Measurements from ENCODE around the gene DES. TPM values are rescaled to one million over a fixed set of nuclear protein-coding genes. Genes with fewer than 3 reads are reported as not detected.

Gene DES
- total RNA-seq, 4 donors from 2014 or later = 19,008 to 28,635 (median 23,575) TPM

DNA sequence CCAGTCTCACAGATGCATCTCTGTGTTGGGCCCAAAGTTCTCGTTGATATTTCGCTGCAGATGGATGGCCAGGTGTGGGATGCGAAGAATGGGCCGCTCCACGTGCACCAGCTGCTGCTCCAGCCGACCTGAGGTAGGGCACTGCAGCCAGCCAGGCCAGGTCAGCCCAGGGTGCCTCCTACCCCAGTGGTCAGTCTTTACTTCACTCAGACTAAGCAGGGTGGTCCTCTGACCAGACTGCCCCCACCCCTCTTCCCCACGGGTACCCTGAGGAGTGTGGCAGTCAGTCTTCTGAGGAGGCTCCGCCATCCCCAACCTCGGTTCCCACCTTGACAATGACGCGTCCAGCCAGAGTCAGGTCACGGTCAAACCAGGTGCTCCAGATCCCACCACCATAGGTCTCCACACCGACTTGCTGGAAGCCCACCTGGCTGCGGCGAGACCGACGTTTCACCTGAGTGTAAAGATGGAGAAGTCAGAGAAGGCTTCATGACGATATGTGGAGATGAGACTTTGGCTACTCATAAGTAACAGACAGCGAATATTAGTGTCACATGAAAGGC, 32.1 kb upstream of the DES start:
- Histone ChIP-seq H3K9me3 (no peaks in the 10 kb centered on the region), H3K27me3 (no peaks in the 10 kb centered on the region), H3K4me1 (peaks cover 9 to 13% of the 10 kb centered on the region in 2 donors), H3K36me3 (peaks cover 7 to 50% of the 10 kb centered on the region in 2 donors), H3K27ac (no peak overlapping the region), H3K4me3 (no peak overlapping the region)
- no peak for ATAC-seq
- no peak for DNase-seq
- intact Hi-C loops (cut with DNase I; ENCODE audit: low total_unique reads) = loop anchor here (5.0 kb wide), 5 partner anchors 89 to 211 kb away; partner anchors contain the start of genes CHPF, CNPPD1, DNAJB2 and RETREG2
- in situ Hi-C loops (cut with MboI; ENCODE audit: low sequenced_read_pairs in 4 of 4) = loop anchor here in 1 of 4 donors (25.0 kb wide), 1 partner anchor 724 kb away; the partner anchor contains the start of genes BCS1L, RNF25, STK36 and ZNF142
- TF ChIP-seq POLR2A (IDR thresholded peaks at IDR 0.05) = no peak
- TF ChIP-seq, protein P1, sequence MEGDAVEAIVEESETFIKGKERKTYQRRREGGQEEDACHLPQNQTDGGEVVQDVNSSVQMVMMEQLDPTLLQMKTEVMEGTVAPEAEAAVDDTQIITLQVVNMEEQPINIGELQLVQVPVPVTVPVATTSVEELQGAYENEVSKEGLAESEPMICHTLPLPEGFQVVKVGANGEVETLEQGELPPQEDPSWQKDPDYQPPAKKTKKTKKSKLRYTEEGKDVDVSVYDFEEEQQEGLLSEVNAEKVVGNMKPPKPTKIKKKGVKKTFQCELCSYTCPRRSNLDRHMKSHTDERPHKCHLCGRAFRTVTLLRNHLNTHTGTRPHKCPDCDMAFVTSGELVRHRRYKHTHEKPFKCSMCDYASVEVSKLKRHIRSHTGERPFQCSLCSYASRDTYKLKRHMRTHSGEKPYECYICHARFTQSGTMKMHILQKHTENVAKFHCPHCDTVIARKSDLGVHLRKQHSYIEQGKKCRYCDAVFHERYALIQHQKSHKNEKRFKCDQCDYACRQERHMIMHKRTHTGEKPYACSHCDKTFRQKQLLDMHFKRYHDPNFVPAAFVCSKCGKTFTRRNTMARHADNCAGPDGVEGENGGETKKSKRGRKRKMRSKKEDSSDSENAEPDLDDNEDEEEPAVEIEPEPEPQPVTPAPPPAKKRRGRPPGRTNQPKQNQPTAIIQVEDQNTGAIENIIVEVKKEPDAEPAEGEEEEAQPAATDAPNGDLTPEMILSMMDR (IDR thresholded peaks at IDR 0.05 in 4 of 5, conservative IDR thresholded peaks at IDR 0.05 in 1 of 5) = no peak

DNA sequence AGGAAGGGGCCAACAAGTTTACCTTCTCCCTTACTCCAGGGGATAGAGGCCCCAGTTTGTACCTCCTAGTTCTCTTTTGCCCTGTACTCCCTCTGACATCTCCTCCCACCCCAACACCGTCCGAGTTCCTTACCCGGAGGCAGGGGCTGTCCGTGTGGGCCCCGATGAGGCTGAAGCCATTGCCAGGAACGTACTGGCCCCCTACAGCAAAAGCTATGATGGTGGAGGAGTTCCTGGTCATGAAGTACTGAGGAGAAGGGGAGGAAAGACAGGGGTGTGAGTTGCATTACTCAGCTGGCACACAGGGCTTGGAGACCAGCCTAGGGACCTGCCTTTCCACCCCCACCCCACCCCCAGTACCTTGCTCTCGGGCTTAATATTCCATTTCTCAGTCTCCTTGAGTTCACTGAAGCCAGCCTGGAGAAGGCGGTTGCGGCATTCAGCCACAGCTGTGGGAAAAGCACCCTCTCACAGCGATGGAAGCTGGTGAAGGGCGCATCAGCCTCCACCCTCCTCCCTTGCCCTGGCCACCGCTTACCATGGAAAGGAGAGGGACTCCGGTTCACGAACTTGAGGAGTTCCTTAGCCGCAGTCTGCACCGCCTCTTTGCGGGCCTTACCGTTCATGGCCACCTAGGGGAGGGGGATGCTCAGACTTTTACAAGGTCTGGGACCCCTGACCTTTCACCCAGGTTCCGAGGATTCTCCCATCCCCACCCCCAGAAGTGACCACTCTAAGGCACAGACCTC, 31.5 kb upstream of the DES start:
- intact Hi-C loops (cut with DNase I; ENCODE audit: low total_unique reads) (loop anchor here (5.0 kb wide), 5 partner anchors 89 to 211 kb away; partner anchors contain the start of genes CHPF, CNPPD1, DNAJB2 and RETREG2), in situ Hi-C loops (cut with MboI; ENCODE audit: low sequenced_read_pairs in 4 of 4) (loop anchor here in 1 of 4 donors (25.0 kb wide), 1 partner anchor 724 kb away; the partner anchor contains the start of genes BCS1L, RNF25, STK36 and ZNF142)
- TF ChIP-seq, protein P1 (IDR thresholded peaks at IDR 0.05 in 4 of 5, conservative IDR thresholded peaks at IDR 0.05 in 1 of 5) = no peak
- no peak for TF ChIP-seq POLR2A (IDR thresholded peaks at IDR 0.05)
- ATAC-seq (peak in 1 of 2 donors; percentile 6), DNase-seq (no peak)
- no peaks in the 10 kb centered on the region for H3K9me3 ChIP-seq
- peak overlapping the region; percentile 81 to 89 (median 88) for H3K4me3 ChIP-seq
- H3K27me3 ChIP-seq = no peaks in the 10 kb centered on the region
- H3K36me3 ChIP-seq = peaks cover 7 to 44% of the 10 kb centered on the region in 2 donors
- peak overlapping the region; percentile 91 to 96 (median 93) for H3K27ac ChIP-seq
- H3K4me1 ChIP-seq = peaks cover 9 to 13% of the 10 kb centered on the region in 2 donors

- in situ Hi-C loops (cut with MboI; ENCODE audit: low sequenced_read_pairs in 4 of 4) = loop anchor here in 1 of 4 donors (25.0 kb wide), 1 partner anchor 725 kb away; the partner anchor contains the start of genes BCS1L, RNF25, STK36 and ZNF142
- peak; percentile 91 for DNase-seq
- Histone ChIP-seq H3K27me3 (no peaks in the 10 kb centered on the region), H3K4me1 (peaks cover 9 to 13% of the 10 kb centered on the region in 2 donors), H3K27ac (peak within 1 kb of the TSS; percentile 91 to 96 (median 93)), H3K36me3 (peaks cover 7 to 37% of the 10 kb centered on the region in 2 donors), H3K4me3 (peak within 1 kb of the TSS; percentile 81 to 89 (median 88)), H3K9me3 (no peaks in the 10 kb centered on the region)
- TF ChIP-seq POLR2A (IDR thresholded peaks at IDR 0.05) = peak; percentile 73 to 75
- TF ChIP-seq, protein P1 (IDR thresholded peaks at IDR 0.05 in 4 of 5, conservative IDR thresholded peaks at IDR 0.05 in 1 of 5) = no peak
- intact Hi-C loops (cut with DNase I; ENCODE audit: low total_unique reads) = loop anchor here (2.0 to 5.0 kb wide), 6 partner anchors 90 to 210 kb away; partner anchors contain the start of genes CHPF, CNPPD1, DNAJB2 and GMPPA
- peak; percentile 69 to 77 for ATAC-seq
Measured at GRCh38 chr2:219387306-219388120, 30.7 kb upstream of the DES start, which contains the start of gene DNPEP. TSS of gene DNPEP (minus strand) at chr2:219387912. CDS start at chr2:219387794, 118 bp downstream.

All from gastrocnemius medialis (tissue), 4 donors.